GM21717 (cell line): ENCODE results near the gene KIAA1217.
"Not testable (repeated sequence)": the region's sequence is repeated elsewhere in the genome, so short reads cannot be mapped to it uniquely, and the experiment has no call there.

Source experiments
- ATAC-seq: cut with Tn5 transposase; IDR thresholded peaks from one replicate; pipeline ENCODE4 v1.9.1; 2021; ENCODE audit warnings: mild to moderate bottlenecking, moderate library complexity; ENCODE audit not compliant: unreplicated experiment

Gene KIAA1217

GRCh38 chr10:24333736-24334135 is 124.8 kb downstream of the KIAA1217 start:
- no peak for ATAC-seq

GRCh38 chr10:24334279-24334939 is 125.5 kb downstream of the KIAA1217 start:
- no peak for ATAC-seq

GRCh38 chr10:24337723-24338122 is 128.8 kb downstream of the KIAA1217 start:
- not testable (repeated sequence) for ATAC-seq

GRCh38 chr10:24339387-24339786 is 130.4 kb downstream of the KIAA1217 start:
- ATAC-seq = no peak

GRCh38 chr10:24340446-24340845 is 131.5 kb downstream of the KIAA1217 start:
- no peak for ATAC-seq

- ATAC-seq = no peak
These were observed 131.9 kb downstream of the KIAA1217 start for GRCh38 chr10:24340883-24341282.

- ATAC-seq = no peak
These were observed 132.4 kb downstream of the KIAA1217 start for GRCh38 chr10:24341371-24341770.

GRCh38 chr10:24341897-24342296 is 133.0 kb downstream of the KIAA1217 start:
- ATAC-seq = no peak

GRCh38 chr10:24343686-24344085 is 134.7 kb downstream of the KIAA1217 start:
- ATAC-seq = no peak

- ATAC-seq = no peak
These were observed 135.3 kb downstream of the KIAA1217 start for GRCh38 chr10:24344279-24344678.

- no peak for ATAC-seq
These were observed 135.9 kb downstream of the KIAA1217 start for GRCh38 chr10:24344695-24345463.

- ATAC-seq = no peak
These were observed 138.1 kb downstream of the KIAA1217 start for GRCh38 chr10:24346877-24347519.

- no peak for ATAC-seq
These were observed 140.6 kb downstream of the KIAA1217 start for GRCh38 chr10:24349379-24350001.

GRCh38 chr10:24350070-24350921 is 141.4 kb downstream of the KIAA1217 start:
- no peak for ATAC-seq

- not testable (repeated sequence) for ATAC-seq
These were observed 141.9 kb downstream of the KIAA1217 start for GRCh38 chr10:24350922-24351225.

- no peak for ATAC-seq
These were observed 143.0 kb downstream of the KIAA1217 start for GRCh38 chr10:24351961-24352360.

- no peak for ATAC-seq
These were observed 143.5 kb downstream of the KIAA1217 start for GRCh38 chr10:24352399-24352798.

- ATAC-seq = no peak
These were observed 144.4 kb downstream of the KIAA1217 start for GRCh38 chr10:24353319-24353718.

GRCh38 chr10:24355056-24355688 is 146.2 kb downstream of the KIAA1217 start:
- ATAC-seq = no peak

GRCh38 chr10:24357344-24358004 is 148.5 kb downstream of the KIAA1217 start:
- ATAC-seq = no peak
